Measurements from ENCODE around the gene CCT8L2.
"Not testable (repeated sequence)": the region's sequence is repeated elsewhere in the genome, so short reads cannot be mapped to it uniquely, and the experiment has no call there.

The CCT8L2 gene, protein sequence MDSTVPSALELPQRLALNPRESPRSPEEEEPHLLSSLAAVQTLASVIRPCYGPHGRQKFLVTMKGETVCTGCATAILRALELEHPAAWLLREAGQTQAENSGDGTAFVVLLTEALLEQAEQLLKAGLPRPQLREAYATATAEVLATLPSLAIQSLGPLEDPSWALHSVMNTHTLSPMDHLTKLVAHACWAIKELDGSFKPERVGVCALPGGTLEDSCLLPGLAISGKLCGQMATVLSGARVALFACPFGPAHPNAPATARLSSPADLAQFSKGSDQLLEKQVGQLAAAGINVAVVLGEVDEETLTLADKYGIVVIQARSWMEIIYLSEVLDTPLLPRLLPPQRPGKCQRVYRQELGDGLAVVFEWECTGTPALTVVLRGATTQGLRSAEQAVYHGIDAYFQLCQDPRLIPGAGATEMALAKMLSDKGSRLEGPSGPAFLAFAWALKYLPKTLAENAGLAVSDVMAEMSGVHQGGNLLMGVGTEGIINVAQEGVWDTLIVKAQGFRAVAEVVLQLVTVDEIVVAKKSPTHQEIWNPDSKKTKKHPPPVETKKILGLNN

DNA sequence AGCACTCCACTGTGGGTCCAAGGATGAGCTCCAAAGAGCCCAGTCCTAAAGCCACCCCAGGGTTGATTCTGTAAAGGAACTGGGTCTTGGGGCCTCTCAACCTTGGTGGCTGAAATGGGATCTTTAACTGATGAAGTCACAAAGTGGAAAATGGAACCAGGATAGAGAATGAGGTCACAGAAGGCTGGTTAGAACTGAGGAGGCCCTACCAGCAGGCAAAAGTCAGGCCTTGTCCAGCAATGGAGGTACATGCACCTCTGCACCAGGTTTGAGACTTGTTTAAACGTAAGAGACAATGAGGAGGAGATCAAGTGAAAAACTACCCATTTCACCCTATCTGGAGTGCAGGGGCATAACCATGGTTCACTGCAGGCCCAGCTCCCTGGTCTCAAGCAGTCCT lies at the start of gene CCT8L2:
TSS of gene CCT8L2 (minus strand) at position 101 of the 400 bp plus-strand sequence. CDS start 260 bp downstream, outside the sequence.
- DNase-seq (ENCODE audit: low read depth), result not testable (repeated sequence)

DNA sequence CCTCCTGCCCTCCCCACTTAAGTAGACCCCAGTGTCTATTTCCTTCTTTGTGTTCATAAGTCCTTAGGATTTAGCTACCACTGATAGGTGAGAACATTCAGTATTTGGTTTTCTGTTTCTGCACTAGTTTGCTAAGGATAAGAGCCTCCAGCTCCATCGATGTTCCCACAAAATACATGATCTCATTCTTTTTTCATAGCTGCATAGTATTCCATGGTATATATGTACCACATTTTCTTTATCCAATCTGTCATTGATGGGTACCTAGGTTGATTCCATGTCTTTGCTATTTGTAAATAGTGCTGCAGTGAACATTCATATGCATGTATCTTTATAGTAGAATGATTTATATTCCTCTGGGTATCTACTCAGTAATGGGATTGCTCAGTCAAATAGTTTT lies 42.8 kb upstream of the CCT8L2 start:
- not testable (repeated sequence) for DNase-seq (ENCODE audit: low read depth)

GRCh38 chr22:16634092-16634491 lies 41.5 kb upstream of the CCT8L2 start:
- not testable (repeated sequence) for DNase-seq (ENCODE audit: low read depth)

GRCh38 chr22:16628476-16628875 lies 35.9 kb upstream of the CCT8L2 start:
- not testable (repeated sequence) for DNase-seq (ENCODE audit: low read depth)

- not testable (repeated sequence) for DNase-seq (ENCODE audit: low read depth)
Measured at GRCh38 chr22:16625018-16625417, 32.4 kb upstream of the CCT8L2 start.

DNA sequence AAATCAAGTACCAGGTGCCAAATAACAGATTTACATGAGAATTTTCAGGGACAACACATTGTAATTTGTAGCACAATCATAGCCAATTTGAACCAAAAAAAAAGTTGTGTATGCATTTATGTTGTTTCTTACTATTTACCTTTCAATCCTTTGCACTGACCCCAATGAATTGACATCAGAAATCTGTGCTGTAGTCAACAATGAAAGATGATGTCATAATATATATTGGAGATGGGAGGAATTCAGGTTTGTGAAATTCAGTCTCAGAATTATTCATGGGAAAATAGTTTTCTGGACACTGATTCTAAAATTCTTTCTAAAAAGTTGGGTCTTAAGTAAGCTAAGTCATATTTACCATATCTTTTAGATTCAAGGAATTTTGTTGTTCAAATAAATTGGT lies 31.0 kb upstream of the CCT8L2 start:
- DNase-seq (ENCODE audit: low read depth), result not testable (repeated sequence)

DNA sequence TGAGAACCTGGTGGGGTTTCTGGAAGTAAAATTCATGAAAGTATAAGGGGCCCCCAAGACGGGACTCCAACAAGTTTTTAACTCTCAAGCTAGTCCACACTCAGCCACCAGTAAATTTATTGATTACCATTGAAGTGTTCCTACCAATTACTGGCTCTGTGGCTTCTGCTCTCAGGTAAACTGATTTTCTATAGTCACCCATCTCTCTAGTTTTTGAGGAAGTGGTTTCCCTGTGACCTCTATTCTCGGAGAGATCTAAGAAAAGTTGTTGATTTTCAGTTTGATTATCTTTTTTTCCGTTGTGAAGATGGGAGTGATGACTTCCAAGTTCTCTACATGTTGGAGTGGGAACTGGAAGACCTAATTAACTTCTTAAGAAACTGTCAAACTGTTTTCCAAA lies 24.9 kb upstream of the CCT8L2 start:
- DNase-seq (ENCODE audit: low read depth), result not testable (repeated sequence)

DNA sequence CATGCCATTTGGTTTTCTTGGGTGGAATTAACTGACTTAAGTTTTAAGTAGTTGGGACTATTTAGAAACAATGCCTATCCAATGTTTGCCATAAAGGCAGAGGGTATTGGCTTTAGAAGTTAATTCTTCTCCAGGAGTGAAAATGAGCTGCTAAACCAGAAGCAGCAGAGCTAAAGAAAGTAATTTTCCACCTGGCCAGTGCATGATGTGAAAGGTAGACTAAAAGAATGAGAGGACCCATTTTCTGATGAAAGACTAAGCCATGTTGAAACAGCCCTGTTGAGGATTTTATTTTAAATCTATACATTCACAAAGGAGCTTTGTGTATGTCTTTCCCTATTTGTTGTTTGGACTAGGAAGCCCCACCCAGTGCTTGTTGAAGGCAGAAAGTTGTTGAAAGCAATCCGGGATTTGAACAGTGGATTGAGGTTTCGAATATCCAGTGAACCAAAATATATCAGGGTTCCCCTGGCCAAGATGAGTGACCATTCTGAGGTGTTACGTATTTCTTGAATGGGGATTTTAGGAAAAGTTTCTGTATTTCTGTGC lies 23.9 kb upstream of the CCT8L2 start:
- not testable (repeated sequence) for DNase-seq (ENCODE audit: low read depth)

- DNase-seq (ENCODE audit: low read depth), result not testable (repeated sequence)
Measured at GRCh38 chr22:16615606-16616245, 23.1 kb upstream of the CCT8L2 start.

DNA sequence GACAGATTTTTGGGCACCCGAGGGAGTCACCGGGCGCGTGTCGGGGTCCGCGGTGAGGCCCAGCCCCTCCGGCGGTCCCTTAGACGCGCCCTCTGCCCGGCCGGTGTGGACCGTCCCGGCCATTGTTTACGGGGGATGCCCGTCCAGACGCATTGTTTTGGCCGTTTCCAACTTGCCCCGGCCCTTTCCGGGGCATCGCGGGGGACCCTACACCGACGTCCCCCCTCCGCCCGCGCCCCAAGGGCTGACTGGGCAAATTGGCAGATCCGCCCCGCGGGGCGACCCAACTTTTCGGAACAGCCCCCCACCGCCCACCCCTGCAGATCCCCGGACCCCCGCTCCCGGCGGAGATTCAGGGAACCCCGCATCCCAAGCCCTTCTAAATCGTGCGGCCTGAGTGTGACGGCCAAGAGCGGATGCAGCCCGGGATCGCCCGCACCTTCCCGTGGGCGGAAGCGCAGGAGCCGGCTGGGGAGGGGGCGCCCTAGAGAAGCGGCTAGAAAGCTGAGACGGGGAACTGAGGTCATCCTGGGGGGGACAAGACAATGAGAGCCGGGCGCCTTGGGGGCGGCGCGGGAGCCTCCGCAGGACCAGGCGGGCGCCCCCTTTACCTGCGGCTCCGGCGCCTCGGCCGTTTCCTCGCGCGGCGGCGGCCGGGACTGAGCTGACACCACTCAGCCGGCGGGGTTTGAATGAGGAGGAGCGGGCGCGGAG lies 17.1 kb upstream of the CCT8L2 start:
- no peak for DNase-seq (ENCODE audit: low read depth)

GRCh38 chr22:16608931-16609330 lies 16.3 kb upstream of the CCT8L2 start:
- no peak for DNase-seq (ENCODE audit: low read depth)

DNA sequence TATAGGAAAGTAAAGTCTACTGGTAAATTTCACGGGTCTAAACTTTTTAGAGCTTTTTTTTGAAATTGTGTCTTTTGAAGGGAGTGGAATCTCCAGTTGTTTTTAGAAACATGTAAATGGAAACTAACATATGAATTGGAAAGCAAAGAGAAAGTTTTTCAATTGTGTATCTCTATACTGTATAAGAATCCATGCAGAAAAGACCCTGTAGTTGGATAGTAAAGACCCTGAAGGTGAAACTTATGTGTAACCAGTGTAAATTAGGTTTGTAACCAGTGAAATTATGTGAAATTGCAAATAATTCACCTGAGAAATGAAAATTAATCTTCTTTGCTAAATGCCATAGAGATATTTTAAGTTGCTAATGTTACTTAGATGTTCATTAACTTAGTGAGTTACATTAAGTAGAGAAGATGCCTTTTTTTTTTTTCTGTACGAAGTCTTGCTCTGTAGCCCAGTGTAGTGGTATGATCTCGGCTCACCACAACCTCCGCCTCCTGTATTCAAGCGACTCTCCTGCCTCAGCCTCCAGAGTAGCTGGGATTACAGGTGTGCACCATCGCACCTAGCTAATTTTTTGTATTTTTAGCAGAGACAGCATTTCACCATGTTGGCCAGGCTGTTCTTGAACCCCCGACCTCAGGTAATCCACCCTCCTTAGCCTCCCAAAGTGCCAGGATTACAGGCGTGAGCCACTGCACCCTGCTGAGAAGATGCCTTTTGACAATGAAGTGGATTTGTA lies 11.8 kb upstream of the CCT8L2 start:
- DNase-seq (ENCODE audit: low read depth), result not testable (repeated sequence)

- DNase-seq (ENCODE audit: low read depth), result not testable (repeated sequence)
Measured at GRCh38 chr22:16603770-16604242, 11.2 kb upstream of the CCT8L2 start.

DNA sequence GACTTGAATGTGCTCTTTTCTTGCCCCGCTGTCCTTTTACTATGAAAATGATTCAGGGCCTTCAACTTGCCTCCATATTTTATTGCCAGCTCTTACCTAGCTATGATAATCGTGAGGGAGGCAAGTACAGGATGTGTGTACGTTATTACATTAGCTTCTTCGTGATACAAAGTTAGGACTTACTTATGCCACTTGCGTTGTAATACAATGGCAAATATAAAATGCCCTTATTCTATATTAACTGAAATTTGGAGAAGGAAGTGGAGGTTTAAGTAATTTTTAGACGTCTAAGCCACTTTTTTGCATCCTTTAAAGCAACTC lies 10.8 kb upstream of the CCT8L2 start:
- no peak for DNase-seq (ENCODE audit: low read depth)

DNA sequence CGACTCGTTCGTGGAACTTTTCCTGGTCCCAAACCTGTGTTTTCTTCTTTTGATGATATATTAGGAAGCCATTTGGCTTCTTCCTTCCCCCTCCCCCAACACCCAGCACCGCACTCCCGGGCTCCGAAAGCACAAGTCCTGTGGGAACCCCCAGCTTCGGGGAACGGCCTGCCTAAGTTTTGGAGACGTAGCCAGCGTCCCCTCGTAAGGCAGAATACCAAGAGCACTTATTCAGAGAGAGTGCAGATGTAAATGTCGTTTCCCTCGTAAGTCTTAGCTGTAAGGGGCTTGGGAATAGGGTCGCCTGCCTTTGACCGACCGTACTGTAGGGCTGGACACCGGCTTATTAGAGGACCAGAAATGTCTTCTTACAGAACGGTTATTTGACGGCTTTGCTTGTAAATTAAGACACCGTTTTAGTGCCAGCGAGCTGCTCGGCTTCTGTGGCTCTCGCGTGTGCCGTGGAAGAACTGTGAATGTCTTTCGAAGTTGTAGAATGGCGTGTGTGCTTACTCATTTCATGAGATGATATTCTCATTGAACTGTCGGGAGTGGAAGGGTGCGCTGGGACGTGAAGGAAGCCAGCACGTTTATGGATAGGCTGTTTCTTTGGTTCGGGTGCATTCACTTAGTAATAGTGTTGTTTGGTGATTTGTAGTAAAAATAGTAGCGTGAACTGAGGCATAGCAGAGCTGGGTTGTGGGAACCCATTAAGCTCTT lies 10.3 kb upstream of the CCT8L2 start:
- DNase-seq (ENCODE audit: low read depth), result not testable (repeated sequence)

- DNase-seq (ENCODE audit: low read depth), result not testable (repeated sequence)
Measured at GRCh38 chr22:16602224-16602727, 9.7 kb upstream of the CCT8L2 start.

GRCh38 chr22:16601437-16602223 lies 9.0 kb upstream of the CCT8L2 start:
- DNase-seq (ENCODE audit: low read depth), result no peak

DNA sequence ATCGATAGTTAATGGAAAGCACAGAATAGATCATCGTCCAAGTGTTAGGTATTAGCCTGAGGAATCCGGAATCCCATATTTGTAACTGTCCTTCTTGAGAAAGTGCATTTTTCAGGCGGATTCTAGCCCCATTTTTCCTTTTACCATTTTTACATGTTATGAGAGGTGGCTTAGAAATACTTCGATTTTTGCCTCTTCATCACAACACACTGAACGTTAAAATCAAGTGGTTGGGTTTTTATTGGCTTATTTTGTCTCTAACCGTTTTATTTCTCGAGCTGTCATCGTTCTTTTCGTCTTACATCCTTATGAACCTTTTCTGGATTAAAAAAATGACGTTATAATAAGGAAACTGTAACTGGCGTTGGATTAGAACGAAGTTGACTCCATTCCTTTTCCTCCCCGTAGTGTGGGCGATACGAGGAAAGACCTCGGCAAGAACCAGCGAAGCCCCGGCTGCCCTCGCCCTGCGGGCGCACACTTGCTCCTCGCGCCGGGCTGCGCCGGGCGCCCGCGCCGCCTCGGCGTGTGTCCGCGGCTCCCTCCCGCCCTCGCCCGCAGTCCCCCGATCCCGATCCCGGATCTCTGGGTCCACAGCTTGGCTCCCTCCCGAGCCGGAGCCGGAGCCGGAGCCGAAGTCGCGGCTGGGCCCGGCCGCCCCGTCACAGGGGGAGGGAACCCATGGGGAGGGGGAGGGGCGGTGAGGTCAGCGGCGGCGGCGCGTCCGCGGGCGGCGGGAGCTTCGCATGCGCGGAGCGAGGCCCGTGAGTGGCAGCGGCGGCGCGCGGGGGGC lies 8.2 kb upstream of the CCT8L2 start:
- not testable (repeated sequence) for DNase-seq (ENCODE audit: low read depth)

DNA sequence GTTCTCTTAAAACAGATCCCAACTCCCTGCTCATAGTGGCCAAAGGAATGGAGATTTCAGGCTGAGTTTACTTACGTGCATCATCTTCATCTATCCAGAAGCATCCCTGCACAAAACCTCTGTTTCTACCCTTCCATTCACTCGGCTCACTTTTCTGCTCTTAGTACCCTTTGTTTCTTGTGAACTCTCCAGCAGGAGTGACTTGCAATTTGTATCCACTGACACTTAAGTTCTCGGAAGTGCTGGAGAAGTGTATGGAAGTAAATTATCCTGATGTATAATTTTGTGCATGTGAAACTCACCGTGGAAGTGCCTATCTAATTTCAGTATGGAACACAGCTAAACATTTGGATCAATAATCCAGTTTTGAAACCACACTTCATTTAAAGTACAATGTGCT lies 7.0 kb upstream of the CCT8L2 start:
- DNase-seq (ENCODE audit: low read depth), result not testable (repeated sequence)
